NCI-H2171 treated with DMSO at 0.1 percent for 48 hours (cell line): ENCODE measurements around the gene LETM1.
"Not testable (repeated sequence)": the region's sequence is repeated elsewhere in the genome, so short reads cannot be mapped to it uniquely, and the experiment has no call there.

ENCODE experiments used
- DNase-seq: peaks from one replicate; lab custom pipeline; 2025; lab: John Stamatoyannopoulos, UW

LETM1 gene

DNA sequence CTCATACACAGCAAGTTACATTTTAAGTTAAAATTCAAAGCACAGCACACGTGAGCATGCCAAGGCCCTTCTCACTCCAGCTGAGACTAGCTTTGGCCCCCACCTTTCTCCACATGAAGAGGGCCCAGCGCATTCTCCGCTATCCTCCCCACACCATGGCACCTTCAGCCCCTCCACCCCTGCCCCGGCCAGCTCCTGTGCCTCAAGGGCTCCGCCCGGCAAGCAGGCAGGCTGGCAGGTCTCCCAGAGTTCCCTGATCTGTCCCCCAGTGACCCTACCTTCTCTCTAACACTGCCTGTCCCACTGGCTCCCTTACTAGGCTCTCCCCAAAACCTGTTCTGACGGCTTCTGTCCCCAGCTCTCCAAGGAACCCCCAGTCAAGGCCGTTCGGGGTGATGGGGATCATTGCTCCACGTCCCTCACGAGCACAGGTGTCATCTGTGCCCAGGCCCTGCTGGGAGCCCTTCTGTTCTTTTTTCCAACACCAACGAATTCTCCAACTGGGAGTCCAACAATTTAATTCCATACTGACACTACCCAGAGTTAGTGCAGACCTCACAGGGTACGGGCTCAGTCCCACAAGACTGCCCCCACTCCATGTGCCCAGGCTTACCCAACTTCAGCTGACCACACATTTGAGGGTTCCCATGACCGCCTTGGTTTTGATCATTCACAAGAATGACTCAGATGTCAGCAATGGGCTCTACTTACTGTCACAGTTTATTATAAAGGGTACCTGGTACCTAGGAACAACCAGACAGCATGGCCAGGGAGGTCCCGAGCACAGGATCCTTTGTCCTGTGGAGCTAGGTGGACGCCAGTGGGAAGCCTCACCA is 4.2 kb downstream of the LETM1 start:
- DNase-seq: no peak

DNA sequence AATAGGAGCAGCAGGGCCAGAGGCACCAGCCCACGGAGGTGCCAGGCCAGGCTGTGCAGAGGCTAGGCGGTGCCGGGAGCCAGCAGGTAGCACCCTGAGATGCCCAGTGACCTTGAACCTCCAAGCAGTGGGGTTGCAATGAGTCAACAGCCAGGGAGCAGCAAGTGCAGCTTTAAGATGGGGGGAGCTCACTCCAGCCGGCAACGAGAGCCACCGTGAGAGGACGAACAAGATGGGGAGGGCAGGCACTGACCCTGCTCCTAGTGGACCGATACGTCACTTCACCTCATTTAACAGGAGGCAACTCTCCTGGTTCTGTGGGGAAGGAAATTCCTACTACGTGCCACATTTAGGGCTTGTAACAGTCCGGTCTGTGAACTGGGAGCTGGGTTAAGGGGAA is 4.8 kb downstream of the LETM1 start:
- no peak for DNase-seq

DNA sequence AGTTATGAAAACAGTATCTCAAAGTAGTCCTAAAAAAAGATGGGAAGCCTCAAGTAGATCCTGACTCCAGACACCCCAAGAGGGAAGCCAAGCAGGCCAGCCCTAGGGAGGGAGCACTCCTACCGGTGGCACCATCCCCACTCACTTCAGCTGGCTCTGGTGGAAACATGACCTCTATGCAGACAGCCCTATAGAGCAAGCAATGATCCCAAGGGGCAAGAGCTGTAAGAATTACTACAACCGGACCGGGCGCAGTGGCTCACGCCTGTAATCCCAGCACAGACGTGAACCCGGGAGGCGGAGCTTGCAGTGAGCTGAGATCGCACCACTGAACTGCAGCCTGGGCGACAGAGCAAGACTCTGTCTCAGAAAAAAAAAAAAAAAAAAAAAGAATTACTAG is 5.7 kb downstream of the LETM1 start:
- no peak for DNase-seq

DNA sequence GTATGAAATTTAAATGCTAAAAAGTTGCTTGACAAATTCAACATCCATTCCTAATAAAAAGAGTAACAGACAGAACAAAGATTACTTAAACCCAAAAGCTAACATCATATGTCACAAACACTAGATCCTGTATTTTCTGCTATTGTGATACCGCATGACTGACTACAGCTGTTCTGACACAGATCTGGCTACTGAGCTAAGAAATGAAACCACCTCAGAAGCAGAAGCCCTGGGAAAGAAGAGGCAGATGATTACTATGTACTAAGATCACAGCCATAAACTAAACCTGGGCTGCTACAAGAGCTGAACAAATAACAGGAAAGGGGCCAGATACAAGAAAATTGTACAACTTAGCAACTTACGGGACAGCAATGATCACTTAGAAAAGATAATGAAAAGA is 9.4 kb downstream of the LETM1 start:
- no peak for DNase-seq

DNA sequence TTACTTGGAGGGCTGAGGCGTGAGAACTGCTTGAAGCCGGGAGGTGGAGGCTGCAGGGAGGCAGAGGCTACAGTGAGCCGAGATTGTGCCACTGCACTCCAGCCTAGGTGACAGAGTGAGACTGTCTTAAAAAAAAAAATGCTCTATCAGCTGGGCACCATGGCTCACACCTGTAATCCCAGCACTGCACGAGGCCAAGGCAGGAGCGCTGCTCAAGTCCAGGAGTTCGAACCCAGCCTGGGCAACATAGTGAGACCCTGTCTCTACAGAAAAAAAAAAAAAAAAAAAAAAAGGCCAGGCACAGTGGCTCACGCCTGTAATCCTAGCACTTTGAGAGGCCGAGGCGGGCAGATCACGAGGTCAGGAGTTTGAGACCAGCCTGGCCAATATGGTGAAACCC is 11.3 kb downstream of the LETM1 start:
- DNase-seq: not testable (repeated sequence)

DNA sequence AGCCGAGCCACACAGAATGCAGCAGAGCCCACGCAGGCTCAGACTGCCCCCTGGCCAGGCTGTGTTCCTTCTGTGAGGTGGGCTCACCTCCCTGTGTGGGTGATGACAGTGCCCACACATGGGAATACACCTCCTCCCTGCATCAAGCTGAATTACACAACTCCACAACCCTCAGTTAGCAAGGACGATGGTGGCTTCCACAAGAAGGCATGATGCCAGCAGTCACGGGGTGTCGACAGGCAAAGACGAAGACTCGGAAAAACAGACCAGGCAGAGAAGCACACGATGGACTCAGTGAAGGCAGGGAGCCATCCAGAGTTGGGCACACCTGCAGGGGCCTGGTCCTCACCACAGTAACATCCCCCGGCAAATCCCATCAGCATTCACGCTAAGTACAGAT is 12.1 kb downstream of the LETM1 start:
- DNase-seq: no peak

DNA sequence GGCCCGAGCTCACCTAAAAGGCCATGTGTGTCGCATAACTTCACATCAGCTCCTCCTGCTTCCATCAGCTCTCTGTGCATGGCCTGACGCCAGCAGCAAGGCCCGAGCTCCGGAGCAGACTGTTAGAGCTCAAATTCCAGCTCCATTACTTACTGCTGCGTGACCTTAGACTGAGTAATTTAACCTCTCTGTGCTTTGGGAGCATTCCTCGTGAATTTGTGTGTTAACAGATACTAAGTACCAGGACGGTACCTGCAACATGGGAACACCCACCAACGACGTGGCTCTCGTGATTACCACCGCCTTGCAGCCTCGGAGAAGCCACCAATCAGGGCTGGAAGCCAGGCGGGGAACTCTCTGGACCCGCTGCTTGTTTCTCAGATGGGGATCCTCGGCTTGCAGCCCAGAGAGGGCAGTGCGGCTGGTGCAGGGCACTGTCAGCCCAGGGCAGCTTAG is 12.9 kb downstream of the LETM1 start:
- DNase-seq: no peak

DNA sequence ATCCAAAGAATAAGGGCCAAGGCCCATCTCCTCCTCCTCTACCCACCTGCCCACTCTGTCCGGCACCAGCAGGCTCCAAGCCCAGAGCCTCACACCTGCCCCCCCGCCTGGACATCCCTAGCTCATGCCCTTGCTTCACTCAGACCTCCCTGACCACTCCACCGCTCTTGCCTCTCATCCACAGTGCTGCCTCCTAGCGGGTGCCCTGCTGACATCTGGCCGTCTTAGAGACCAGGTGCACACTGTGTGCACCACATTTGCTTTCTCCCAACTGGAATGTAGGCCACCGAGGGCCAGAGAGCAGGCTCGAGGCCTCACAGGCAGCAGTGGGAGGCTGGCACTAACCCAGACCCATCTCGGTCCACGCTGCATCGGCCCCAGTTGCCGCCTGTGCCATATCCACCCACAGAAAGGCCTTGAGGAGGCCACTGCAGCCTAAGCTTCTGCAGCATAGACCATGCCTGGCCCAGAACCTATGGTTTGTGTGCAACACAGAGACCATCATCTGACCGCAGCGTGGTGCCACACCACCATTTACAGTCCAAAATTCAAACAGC is 13.5 kb downstream of the LETM1 start:
- no peak for DNase-seq

DNA sequence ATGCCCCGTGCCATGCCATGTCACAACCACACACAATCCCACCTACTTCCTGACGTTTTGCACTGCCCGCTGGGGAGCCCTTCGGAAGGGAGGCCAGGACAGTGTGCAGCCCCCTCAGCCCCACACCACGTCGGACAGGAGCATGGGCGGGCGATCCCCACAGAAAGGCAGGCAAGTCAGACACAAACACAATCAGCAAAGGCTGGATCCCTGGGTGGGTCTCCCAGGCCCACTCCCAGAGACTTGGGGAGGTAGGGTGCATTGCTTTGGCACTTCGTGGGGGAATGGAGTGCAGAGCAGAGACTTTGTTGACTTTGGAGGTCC is 14.1 kb downstream of the LETM1 start:
- no peak for DNase-seq

DNA sequence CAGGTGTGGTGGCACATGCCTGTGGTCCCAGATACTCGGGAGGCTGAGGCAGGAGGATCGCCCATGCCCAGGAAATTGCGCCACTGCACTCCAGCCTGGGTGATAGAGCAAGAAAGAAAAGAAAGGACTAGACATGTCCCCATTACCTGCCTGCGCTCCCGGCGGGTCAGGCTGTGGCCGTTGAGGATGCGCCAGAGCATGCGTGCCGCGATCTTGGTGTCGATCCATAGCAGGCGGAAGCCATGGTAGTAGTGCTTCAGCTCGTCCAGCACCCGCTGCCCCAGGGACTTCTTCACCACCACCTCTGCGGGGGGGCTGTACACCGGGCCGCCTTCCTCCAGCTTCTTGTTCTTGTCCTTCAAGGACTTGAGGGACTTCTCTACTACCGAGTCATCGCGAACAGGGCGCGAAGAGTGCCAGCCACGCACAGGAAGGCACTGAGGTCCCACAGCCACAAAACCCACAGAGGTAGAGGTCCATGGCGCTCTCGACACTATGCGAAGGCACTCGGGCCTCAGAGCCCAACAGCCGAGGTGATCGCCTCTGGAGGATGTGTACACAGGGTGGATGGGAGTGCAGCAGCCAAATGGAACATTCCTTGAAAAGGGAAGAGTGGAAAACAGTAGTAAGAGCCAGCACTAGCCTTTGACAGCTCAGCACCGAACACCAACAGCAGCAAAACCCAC is 14.6 kb downstream of the LETM1 start:
- no peak for DNase-seq

DNA sequence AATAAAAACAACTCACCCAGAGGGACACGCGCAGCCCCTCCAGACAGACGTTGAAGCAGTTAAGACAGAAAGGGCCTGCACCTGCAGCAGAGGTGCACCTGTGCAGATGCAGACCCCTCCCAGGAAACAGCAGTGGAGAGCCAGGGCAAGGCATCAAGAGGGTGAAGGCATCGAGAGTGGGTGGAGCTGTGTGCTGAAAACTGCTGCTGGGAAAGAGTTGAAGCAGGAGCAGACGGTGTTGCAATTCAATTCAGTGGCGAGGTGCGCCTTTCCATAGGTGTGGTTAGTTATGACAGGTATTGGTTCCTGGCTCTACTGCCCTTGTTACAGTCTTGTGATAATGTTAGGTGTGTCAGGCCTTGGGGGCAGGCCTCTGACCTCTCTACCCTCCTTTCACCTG is 16.7 kb downstream of the LETM1 start:
- DNase-seq: no peak

DNA sequence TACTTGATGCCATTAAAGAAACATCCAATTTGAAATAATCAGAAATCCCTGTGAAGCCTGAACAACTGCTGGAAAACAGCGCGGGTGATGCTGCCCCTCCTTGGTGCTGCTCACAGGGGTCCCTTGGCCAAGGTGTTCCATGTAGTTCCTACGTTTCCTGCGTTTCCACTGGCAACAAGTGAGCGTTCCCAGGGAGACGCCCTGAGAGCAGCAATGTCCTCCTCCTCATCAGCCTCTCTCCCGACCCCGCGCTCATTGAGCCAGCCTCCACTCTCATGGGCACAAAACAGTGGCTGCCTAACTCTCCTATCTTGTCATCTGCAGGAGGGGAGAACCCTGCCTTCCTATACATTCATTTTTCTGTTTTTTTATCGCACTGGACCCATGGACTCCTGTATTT is 18.9 kb downstream of the LETM1 start:
- DNase-seq: no peak

DNA sequence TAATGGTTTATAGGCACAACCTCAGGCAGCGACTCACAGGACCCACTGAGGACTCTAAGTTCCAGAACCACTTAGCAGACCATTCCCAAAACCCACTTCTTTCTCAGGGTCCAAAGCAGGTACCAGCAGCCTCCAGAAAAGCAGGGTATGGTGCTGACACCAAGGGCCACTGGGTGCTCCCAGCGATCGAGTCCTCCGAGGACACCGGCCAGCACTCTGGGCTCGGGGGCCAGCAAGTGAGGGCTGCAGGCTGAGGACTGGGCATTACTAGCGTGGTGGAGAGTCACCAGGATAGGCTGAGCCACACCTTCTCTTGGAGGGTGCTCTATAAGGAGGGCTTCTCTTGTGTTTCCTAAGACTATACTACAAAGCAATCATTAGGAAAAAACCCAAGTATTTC is 19.3 kb downstream of the LETM1 start:
- DNase-seq: no peak

DNA sequence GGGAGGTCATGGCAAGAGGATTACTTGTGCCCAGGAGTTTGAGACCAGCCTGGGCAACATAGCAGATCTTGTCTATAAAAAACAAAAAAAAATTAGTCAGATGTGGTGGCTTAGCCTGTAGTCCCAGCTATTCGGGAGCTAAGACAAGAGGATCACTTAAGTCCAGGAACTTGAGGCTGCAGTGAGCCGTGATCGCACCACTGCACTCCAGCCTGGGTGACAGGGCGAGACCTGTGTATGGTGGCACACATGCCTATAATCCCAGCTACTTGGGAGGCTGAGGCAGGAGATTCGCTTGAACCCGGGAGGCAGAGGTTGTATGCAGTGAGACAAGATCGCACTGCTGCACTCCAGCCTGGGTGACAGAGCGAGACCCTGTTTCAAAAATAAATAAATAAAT is 20.1 kb downstream of the LETM1 start:
- DNase-seq: not testable (repeated sequence)

DNA sequence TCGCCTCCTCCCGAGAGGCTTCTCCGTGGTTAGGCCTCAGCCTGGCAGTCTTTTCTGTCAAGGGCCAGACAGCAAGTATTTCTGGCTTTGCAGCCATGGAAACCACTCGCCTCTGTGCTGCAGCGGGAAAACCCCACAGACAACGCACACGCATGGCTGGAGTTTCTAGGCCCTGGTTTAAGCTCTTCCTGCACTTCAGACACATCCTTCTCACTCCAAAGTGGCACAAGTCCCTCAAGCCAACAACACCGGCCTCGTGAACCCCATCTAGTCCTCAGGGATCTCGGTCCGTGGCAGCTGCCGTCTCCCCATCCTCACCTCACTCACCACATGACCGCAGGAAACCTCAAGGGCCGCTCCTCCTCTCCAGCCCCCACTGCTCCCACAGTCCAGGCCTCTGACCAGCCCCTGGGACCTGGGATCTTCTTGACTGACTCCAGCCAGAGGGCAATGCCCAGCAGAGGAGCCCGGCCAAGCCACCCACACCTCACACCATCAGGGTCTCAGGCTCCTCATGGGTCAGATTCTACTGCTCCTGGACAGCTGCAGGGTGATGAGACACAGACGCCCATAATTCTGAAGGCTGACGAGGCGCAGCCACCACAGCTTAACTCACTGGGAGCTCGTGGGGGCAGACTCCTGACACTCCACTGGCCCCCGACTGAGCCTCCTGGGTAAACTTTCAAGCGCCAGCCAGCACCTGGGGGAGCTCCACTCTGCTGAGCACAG is 21.7 kb downstream of the LETM1 start:
- DNase-seq: no peak

DNA sequence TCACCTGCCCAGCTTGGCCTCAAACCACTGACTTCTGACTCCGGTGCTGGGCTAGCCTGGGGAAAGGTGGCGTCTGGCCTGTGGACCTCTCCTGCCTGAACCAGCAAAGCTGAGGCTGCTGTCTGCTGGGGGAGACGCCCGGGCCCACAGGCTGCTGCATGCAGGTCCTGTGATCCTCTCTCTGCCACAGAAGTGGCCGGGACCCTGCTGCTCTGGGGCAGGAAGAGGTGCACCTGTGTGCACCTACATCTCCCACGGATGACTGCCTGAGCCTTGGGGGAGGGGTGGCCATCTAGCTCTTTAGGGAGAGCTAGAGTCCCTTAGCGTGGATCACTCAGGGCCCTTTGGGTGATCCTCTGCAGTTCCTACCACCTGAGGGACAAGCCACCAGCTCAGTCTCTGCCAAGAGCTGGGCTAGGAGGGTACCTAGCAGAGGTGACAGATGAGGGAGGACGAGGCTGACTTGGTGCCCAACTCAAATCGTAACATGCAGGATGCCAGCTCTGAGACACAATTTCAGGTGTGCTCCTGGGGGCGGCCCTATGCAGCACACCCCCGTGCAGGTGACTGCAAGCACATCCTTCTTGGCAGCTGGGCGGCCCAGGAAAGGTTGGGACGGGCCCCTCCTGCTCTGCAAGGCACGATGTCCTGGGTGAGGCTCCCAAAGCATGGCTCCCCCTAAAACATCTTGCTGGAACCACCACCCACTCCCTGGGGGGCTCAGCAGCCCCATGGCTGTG is 22.5 kb downstream of the LETM1 start:
- no peak for DNase-seq

DNA sequence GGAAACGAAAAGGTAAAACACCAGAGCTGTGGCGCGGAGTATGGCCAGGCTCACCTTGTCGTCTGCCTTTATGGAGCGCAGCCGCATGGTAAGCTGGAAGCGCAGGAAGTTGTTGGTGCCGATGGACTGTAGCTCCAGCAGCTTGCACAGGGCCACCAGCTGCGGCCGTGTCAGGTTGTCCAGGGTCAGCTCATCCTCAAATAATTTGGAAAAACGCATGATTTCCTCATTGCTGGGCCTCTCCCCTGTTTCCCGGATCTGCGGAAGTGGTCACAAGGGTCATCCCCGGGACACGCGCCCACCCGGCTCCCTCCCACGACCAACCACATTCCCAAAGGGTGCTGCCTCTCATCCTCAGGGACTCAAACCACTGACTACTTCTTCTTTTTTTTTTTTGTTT is 23.3 kb downstream of the LETM1 start:
- DNase-seq: no peak

DNA sequence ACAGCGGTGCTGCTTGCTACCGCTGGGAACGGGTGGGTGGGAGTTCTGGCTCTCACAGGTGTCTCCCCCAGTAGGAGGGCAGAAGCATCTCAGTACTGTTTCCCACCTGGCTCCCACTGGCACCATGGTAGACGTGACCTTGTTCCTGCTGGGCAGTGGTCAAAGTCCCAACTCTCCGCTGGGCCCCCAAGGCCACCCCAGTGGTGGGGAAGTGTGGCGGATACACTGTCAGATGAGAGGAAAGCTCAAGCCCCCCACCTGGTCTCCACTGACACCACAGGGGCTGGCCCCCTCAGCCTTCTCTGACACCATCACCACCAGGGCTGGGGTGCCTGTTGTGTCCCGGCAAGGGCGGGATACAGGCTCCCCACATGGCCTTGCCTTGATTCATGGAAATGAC is 24.6 kb downstream of the LETM1 start:
- DNase-seq: no peak

DNA sequence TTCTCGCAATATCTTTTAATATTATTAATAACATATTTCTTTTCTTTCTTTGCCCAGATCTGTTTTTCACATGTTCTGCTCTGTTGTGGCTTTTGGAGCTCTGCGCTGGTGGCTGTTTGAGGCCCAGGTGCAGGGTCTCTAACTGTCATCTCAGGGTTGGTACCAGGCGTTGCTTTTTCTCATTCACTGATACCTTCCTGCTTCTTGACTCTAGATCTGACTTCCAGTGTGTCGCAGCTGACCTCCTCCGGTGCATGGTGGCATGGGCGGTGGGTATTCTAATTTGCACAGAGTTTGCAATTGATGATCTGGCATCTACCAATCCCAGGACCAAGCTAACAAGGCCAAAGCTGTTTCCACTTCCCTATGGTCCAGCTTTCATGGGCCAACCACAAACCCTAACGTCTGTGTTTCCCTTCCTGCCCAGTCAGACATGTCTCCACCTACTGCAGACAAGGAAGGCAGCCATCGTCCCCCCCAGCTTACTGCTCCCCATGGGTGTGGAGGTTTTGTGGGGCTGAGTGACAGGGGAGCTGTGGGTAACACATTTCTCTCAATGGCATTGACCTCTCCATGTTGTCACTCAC is 25.2 kb downstream of the LETM1 start:
- DNase-seq: no peak

DNA sequence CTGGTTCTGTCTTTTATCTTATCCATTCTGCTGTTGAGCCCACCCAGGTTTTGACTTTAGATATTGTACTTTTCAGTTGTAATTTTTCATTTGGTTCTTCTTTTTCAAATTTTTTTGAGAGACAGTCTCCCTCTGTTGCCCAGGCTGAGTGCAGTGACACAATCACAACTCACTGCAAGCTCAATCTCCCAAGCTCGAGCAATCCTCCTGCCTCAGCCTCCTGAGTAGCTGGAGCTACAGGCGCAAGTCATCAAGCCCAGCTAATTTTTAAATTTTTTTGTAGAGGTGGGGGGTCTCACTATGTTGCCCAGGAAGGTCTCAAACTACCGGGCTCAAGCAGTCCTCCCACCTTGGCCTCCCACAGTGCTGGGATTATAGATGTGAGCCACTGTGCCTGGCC is 25.7 kb downstream of the LETM1 start:
- no peak for DNase-seq

DNA sequence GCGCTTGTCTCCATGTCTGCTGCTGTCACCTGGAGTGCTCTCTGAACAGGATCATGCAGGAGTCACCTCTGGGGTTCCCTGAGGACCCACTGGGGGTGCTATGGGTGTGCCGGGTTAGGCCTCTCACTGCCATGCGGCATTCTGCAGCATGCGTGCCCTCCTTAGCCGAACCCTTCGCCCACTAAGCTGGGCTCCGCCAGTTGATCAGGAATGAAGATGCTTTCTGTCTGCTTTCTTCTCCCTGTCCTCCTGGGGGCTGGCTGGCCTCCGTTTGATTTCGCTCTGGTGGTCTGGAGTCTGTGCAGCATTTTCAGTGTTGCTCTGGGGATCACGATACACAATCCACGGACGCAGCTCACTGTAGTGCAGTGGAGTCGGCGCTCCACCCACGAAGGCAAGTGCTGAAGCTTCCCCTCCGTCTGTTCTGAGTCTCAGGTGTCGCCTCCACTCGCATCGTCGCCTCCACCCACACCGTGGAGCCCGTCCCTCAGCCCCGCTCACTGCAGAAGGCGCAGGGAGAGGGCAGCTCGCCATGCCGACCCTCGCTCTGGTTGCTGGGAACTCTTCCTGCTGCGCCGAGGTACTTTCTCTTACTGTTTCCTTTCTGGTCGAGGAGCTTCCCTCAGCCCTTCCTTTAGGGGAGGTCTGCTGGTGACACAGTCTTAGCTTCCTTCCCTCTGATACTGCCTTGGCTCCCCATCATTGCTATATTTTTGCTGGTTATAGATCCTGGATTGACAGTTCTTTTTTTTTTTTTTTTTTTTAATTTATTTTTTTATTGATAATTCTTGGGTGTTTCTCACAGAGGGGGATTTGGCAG is 29.2 kb downstream of the LETM1 start:
- DNase-seq: no peak
